GM23338 (cell line): Measurements from ENCODE around the gene CFAP74.

Experiments used
- POLR2AphosphoS5 ChIP-seq: IDR thresholded peaks from 2 replicates; pipeline ENCODE4 v1.6.1; 2016; ENCODE audit warnings: antibody characterized with exemption, low read depth
- TF ChIP-seq, protein P1 (sequence below), 2 experiments: fragments of 200-600 bp in 1 of 2; sonication (generic) in 1 of 2; conservative IDR thresholded peaks; 2 replicates each; pipeline versions ENCODE4 v1.5.1 to v1.6.1; 2016 to 2017; ENCODE audit warnings: antibody characterized with exemption in 2 of 2, low read depth in 2 of 2, mild to moderate bottlenecking in 2 of 2, moderate library complexity in 1 of 2
- TF ChIP-seq, protein P2 (sequence below): IDR thresholded peaks from one replicate; pipeline ENCODE4 v1.6.1; 2018; ENCODE audit warnings: antibody characterized with exemption; ENCODE audit not compliant: unreplicated experiment

DNA sequence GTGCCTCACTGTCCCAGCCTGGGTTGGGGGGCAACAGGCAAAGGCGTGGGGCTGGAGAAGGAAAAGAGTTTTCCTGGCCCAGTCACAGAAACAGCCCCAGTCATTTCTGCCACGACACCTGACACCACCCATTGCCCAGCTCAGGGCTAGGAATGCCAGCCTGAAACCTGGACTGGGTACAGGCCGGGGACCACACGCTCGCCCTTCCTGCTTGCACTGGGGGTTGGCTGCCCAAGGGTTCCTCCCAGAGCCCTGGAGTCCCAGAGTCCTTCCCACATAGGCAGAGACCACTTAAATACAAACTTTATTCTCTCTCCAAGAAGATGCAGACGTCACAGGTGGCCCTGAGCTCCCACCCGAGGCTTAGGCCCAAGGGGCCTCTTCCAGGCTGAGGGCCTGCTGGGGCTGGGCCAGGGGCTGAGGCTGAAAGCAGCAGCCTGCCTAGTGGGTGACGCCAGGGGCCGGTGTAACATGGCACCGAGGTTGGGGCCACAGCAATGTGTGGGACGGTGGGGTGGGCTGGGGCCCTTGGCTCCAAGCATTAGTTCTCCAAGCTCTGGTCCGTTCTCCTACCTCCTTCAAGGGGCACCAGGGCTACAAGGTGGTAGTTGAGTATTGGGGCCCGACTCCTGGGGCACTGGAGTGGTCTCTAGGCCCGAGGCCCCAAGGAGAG lies 86.1 kb downstream of the CFAP74 start:
- no peak for TF ChIP-seq POLR2AphosphoS5
- TF ChIP-seq, protein P1, sequence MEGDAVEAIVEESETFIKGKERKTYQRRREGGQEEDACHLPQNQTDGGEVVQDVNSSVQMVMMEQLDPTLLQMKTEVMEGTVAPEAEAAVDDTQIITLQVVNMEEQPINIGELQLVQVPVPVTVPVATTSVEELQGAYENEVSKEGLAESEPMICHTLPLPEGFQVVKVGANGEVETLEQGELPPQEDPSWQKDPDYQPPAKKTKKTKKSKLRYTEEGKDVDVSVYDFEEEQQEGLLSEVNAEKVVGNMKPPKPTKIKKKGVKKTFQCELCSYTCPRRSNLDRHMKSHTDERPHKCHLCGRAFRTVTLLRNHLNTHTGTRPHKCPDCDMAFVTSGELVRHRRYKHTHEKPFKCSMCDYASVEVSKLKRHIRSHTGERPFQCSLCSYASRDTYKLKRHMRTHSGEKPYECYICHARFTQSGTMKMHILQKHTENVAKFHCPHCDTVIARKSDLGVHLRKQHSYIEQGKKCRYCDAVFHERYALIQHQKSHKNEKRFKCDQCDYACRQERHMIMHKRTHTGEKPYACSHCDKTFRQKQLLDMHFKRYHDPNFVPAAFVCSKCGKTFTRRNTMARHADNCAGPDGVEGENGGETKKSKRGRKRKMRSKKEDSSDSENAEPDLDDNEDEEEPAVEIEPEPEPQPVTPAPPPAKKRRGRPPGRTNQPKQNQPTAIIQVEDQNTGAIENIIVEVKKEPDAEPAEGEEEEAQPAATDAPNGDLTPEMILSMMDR (conservative IDR thresholded peaks at IDR 0.05; ENCODE audit: low read depth in 2 of 2) = no peak
- TF ChIP-seq, protein P2, sequence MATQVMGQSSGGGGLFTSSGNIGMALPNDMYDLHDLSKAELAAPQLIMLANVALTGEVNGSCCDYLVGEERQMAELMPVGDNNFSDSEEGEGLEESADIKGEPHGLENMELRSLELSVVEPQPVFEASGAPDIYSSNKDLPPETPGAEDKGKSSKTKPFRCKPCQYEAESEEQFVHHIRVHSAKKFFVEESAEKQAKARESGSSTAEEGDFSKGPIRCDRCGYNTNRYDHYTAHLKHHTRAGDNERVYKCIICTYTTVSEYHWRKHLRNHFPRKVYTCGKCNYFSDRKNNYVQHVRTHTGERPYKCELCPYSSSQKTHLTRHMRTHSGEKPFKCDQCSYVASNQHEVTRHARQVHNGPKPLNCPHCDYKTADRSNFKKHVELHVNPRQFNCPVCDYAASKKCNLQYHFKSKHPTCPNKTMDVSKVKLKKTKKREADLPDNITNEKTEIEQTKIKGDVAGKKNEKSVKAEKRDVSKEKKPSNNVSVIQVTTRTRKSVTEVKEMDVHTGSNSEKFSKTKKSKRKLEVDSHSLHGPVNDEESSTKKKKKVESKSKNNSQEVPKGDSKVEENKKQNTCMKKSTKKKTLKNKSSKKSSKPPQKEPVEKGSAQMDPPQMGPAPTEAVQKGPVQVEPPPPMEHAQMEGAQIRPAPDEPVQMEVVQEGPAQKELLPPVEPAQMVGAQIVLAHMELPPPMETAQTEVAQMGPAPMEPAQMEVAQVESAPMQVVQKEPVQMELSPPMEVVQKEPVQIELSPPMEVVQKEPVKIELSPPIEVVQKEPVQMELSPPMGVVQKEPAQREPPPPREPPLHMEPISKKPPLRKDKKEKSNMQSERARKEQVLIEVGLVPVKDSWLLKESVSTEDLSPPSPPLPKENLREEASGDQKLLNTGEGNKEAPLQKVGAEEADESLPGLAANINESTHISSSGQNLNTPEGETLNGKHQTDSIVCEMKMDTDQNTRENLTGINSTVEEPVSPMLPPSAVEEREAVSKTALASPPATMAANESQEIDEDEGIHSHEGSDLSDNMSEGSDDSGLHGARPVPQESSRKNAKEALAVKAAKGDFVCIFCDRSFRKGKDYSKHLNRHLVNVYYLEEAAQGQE = no peak
